ENCODE results near the gene ALDH1A3.
A peak's percentile ranks its signal among the peaks of the same experiment; 100 is the strongest.

ALDH1A3 gene

GRCh38 chr15:100951965-100952364, 72.3 kb downstream of the ALDH1A3 start:
- DNase-seq (ENCODE audit: low spot score): no peak

GRCh38 chr15:100952566-100952965, 72.9 kb downstream of the ALDH1A3 start:
- no peak for DNase-seq (ENCODE audit: low spot score)

GRCh38 chr15:100958326-100959065, 78.9 kb downstream of the ALDH1A3 start:
- peak; percentile 79 for DNase-seq (ENCODE audit: low spot score)

GRCh38 chr15:100959066-100960050, 79.7 kb downstream of the ALDH1A3 start:
- no peak for DNase-seq (ENCODE audit: low spot score)

All from kidney tubule cell (primary cell).